ENCODE results near the gene BLOC1S5. TPM values are rescaled to one million over a fixed set of nuclear protein-coding genes. Genes with fewer than 3 reads are reported as not detected.

The BLOC1S5 gene
- polyA plus RNA-seq, 1 donor (not counting 4 experiments of a cell fraction or from before 2014, with no cell fraction given): 8.8 TPM

- FAIRE-seq: no peak
- H3K27ac ChIP-seq (ENCODE audit: control insufficient read depth, insufficient read depth, low read length): no peak overlapping the region
- no peaks in the 10 kb centered on the region for H4K20me1 ChIP-seq (ENCODE audit: control insufficient read depth, extremely low read depth, insufficient read depth, low read length)
- no peak for TF ChIP-seq EZH2 (IDR thresholded peaks at IDR 0.05; ENCODE audit: low read length)
- no peak for TF ChIP-seq CTCF (optimal IDR thresholded peaks at IDR 0.05 in 1 of 3, IDR thresholded peaks at IDR 0.05 in 1 of 3, conservative IDR thresholded peaks at IDR 0.05 in 1 of 3; ENCODE audit: extremely low read depth in 1 of 3, insufficient read depth in 2 of 3, low read length in 3 of 3)
- H3K36me3 ChIP-seq (ENCODE audit: control insufficient read depth in 2 of 2, extremely low read depth in 1 of 2, insufficient read depth in 2 of 2, low read length in 2 of 2): no peaks in the 10 kb centered on the region
- no peaks in the 10 kb centered on the region for H3K27me3 ChIP-seq (ENCODE audit: control insufficient read depth, extremely low read depth, insufficient read depth, low read length)
- H3K9me3 ChIP-seq (ENCODE audit: control insufficient read depth, low read depth, low read length): no peaks in the 10 kb centered on the region
- peaks cover 3% of the 10 kb centered on the region for H3K4me1 ChIP-seq (ENCODE audit: control insufficient read depth, extremely low read depth, insufficient read depth, low read length)
- H3K79me2 ChIP-seq (ENCODE audit: control insufficient read depth, insufficient read depth, low read length): no peaks in the 10 kb centered on the region
- no peak overlapping the region for H3K4me2 ChIP-seq (ENCODE audit: control insufficient read depth, extremely low read depth, insufficient read depth, low read depth, low read length)
- no peak overlapping the region for H2AFZ ChIP-seq (ENCODE audit: control insufficient read depth, low read length)
- DNase-seq (ENCODE audit: low read depth, low spot score): no peak
- dilution Hi-C loops (cut with MboI; ENCODE audit: extremely low pct_ligation_motif_present, low sequenced_read_pairs): no loop called here
- no peak overlapping the region for H3K4me3 ChIP-seq (ENCODE audit: control insufficient read depth in 2 of 3, extremely low read depth in 1 of 3, insufficient read depth in 2 of 3, low read depth in 1 of 3, low read length in 3 of 3)
- no peaks in the 10 kb centered on the region for H3K9me1 ChIP-seq (ENCODE audit: control insufficient read depth, extremely low read depth, insufficient read depth, low read length)
- H3K9ac ChIP-seq (ENCODE audit: control insufficient read depth, extremely low read depth, insufficient read depth, low read length): no peak overlapping the region
Measured at GRCh38 chr6:7979831-7980230, 84.4 kb downstream of the BLOC1S5 start.

GRCh38 chr6:7978736-7979135, 85.5 kb downstream of the BLOC1S5 start:
- Histone ChIP-seq H3K4me2 (ENCODE audit: control insufficient read depth, extremely low read depth, insufficient read depth, low read depth, low read length) (no peak overlapping the region), H3K9me1 (ENCODE audit: control insufficient read depth, extremely low read depth, insufficient read depth, low read length) (no peaks in the 10 kb centered on the region), H3K9ac (ENCODE audit: control insufficient read depth, extremely low read depth, insufficient read depth, low read length) (no peak overlapping the region), H3K79me2 (ENCODE audit: control insufficient read depth, insufficient read depth, low read length) (no peaks in the 10 kb centered on the region), H3K27ac (ENCODE audit: control insufficient read depth, insufficient read depth, low read length) (no peak overlapping the region), H3K36me3 (ENCODE audit: control insufficient read depth in 2 of 2, extremely low read depth in 1 of 2, insufficient read depth in 2 of 2, low read length in 2 of 2) (no peaks in the 10 kb centered on the region), H4K20me1 (ENCODE audit: control insufficient read depth, extremely low read depth, insufficient read depth, low read length) (no peaks in the 10 kb centered on the region), H3K4me1 (ENCODE audit: control insufficient read depth, extremely low read depth, insufficient read depth, low read length) (peaks cover 3% of the 10 kb centered on the region), H2AFZ (ENCODE audit: control insufficient read depth, low read length) (no peak overlapping the region), H3K4me3 (ENCODE audit: control insufficient read depth in 2 of 3, extremely low read depth in 1 of 3, insufficient read depth in 2 of 3, low read depth in 1 of 3, low read length in 3 of 3) (no peak overlapping the region), H3K27me3 (ENCODE audit: control insufficient read depth, extremely low read depth, insufficient read depth, low read length) (no peaks in the 10 kb centered on the region), H3K9me3 (ENCODE audit: control insufficient read depth, low read depth, low read length) (no peaks in the 10 kb centered on the region)
- dilution Hi-C loops (cut with MboI; ENCODE audit: extremely low pct_ligation_motif_present, low sequenced_read_pairs): no loop called here
- DNase-seq (ENCODE audit: low read depth, low spot score) (no peak), FAIRE-seq (no peak)
- TF ChIP-seq EZH2 (IDR thresholded peaks at IDR 0.05; ENCODE audit: low read length): no peak
- no peak for TF ChIP-seq CTCF (optimal IDR thresholded peaks at IDR 0.05 in 1 of 3, IDR thresholded peaks at IDR 0.05 in 1 of 3, conservative IDR thresholded peaks at IDR 0.05 in 1 of 3; ENCODE audit: extremely low read depth in 1 of 3, insufficient read depth in 2 of 3, low read length in 3 of 3)
